Measurements from ENCODE around the gene RPL3.

The RPL3 gene

GRCh38 chr22:39299829-39300178 lies 19.6 kb downstream of the RPL3 start:
- peak; percentile 64 for DNase-seq (ENCODE audit: low spot score)

- no peak for DNase-seq (ENCODE audit: low spot score)
Measured at GRCh38 chr22:39298241-39298987, 21.0 kb downstream of the RPL3 start.

- DNase-seq (ENCODE audit: low spot score) = no peak
Measured at GRCh38 chr22:39297490-39298240, 21.8 kb downstream of the RPL3 start.

GRCh38 chr22:39296981-39297489 lies 22.4 kb downstream of the RPL3 start:
- no peak for DNase-seq (ENCODE audit: low spot score)

GRCh38 chr22:39296535-39296934 lies 22.9 kb downstream of the RPL3 start:
- no peak for DNase-seq (ENCODE audit: low spot score)

- DNase-seq (ENCODE audit: low spot score) = no peak
Measured at GRCh38 chr22:39294571-39295468, 24.6 kb downstream of the RPL3 start.

GRCh38 chr22:39293766-39294368 lies 25.6 kb downstream of the RPL3 start:
- no peak for DNase-seq (ENCODE audit: low spot score)

- DNase-seq (ENCODE audit: low spot score) = no peak
Measured at GRCh38 chr22:39292561-39293074, 26.8 kb downstream of the RPL3 start.

GRCh38 chr22:39292031-39292462 lies 27.4 kb downstream of the RPL3 start:
- DNase-seq (ENCODE audit: low spot score) = no peak

GRCh38 chr22:39291523-39291922 lies 27.9 kb downstream of the RPL3 start:
- no peak for DNase-seq (ENCODE audit: low spot score)

GRCh38 chr22:39290724-39291161 lies 28.7 kb downstream of the RPL3 start:
- DNase-seq (ENCODE audit: low spot score) = no peak

- no peak for DNase-seq (ENCODE audit: low spot score)
Measured at GRCh38 chr22:39289975-39290720, 29.3 kb downstream of the RPL3 start.

- DNase-seq (ENCODE audit: low spot score) = no peak
Measured at GRCh38 chr22:39289533-39289932, 29.9 kb downstream of the RPL3 start.

- DNase-seq (ENCODE audit: low spot score) = no peak
Measured at GRCh38 chr22:39288135-39288898, 31.1 kb downstream of the RPL3 start.

GRCh38 chr22:39287076-39287725 lies 32.2 kb downstream of the RPL3 start:
- DNase-seq (ENCODE audit: low spot score) = no peak

GRCh38 chr22:39284983-39285382 lies 34.4 kb downstream of the RPL3 start:
- DNase-seq (ENCODE audit: low spot score) = no peak

- no peak for DNase-seq (ENCODE audit: low spot score)
Measured at GRCh38 chr22:39284142-39284980, 35.1 kb downstream of the RPL3 start.

GRCh38 chr22:39283322-39284141 lies 35.9 kb downstream of the RPL3 start:
- no peak for DNase-seq (ENCODE audit: low spot score)

Data from left forelimb (tissue), 1 donor.